Uterus (tissue), 4 donors: ENCODE measurements around the gene KCNJ15. TPM values are rescaled to one million over a fixed set of nuclear protein-coding genes. Genes with fewer than 3 reads are reported as not detected.

ENCODE experiments used
- DNase-seq, 2 donors: peaks; one replicate each; pipeline ENCODE4 v3.0.0-alpha.2; 2019 to 2020
- H3K27ac ChIP-seq, 2 donors: fragments of 200-600 bp; sonication (generic); 1 replicate in 1 of 2; 2 replicates in 1 of 2; pipeline ENCODE4 v1.5.1; 2016 to 2018
- H3K27me3 ChIP-seq, 2 donors: fragments of 200-600 bp; sonication (generic); one replicate each; pipeline ENCODE4 v1.5.1; 2018 to 2019; ENCODE audit warnings: control low read depth in 1 of 2
- H3K36me3 ChIP-seq, 2 donors: fragments of 200-600 bp; sonication (generic); one replicate each; pipeline ENCODE4 v1.5.1; 2019; ENCODE audit warnings: control low read depth in 1 of 2
- H3K4me1 ChIP-seq, 2 donors: fragments of 200-600 bp; sonication (generic); one replicate each; pipeline ENCODE4 v1.5.1; 2018 to 2019; ENCODE audit warnings: control low read depth in 1 of 2
- H3K4me3 ChIP-seq, 2 donors: fragments of 200-600 bp; sonication (generic); 1 replicate in 1 of 2; 2 replicates in 1 of 2; pipeline ENCODE4 v1.5.1; 2018 to 2019; ENCODE audit warnings: mild to moderate bottlenecking in 1 of 2
- H3K9me3 ChIP-seq, 2 donors: fragments of 200-600 bp; sonication (generic); one replicate each; pipeline ENCODE4 v1.5.1; 2019; ENCODE audit warnings: control low read depth in 1 of 2
- CTCF ChIP-seq, 4 experiments: fragments of 200-600 bp in 2 of 4; fragments of 450-650 bp in 2 of 4; sonication (generic) in 2 of 4; IDR thresholded peaks; one replicate each; pipeline ENCODE4 v1.5.1; 2016 to 2019; ENCODE audit warnings: antibody characterized with exemption in 4 of 4, mild to moderate bottlenecking in 2 of 4, moderate library complexity in 1 of 4
- POLR2A ChIP-seq, 2 donors: fragments of 450-650 bp; IDR thresholded peaks; one replicate each; pipeline ENCODE4 v1.6.1; 2016; ENCODE audit warnings: antibody characterized with exemption in 2 of 2, mild to moderate bottlenecking in 1 of 2, moderate library complexity in 1 of 2
- intact Hi-C: fragments of 100-400 bp; cut with DNase I; formaldehyde crosslinking; loops from one replicate; pipeline ENCODE4 v1.15.1; 2023; ENCODE audit warnings: low total_unique reads
- total RNA-seq, 4 donors: library from RNA; depleted of rRNA in 3 of 4; stranded (reverse); fragments of >200 nt in 3 of 4; gene quantifications; one replicate each; pipeline versions ENCODE4 v1.1.0 to v1.2.4, GENCODE V29; 2014 to 2023
- donor health status: DM: yes; HTN: yes; CAD: no.

KCNJ15 gene
- total RNA-seq, 4 donors from 2014 or later = 0.21 to 1.1 (median 0.28) TPM

- no peak overlapping the region for H3K4me3 ChIP-seq
- no peaks in the 10 kb centered on the region for H3K9me3 ChIP-seq
- H3K27me3 ChIP-seq = no peaks in the 10 kb centered on the region
- H3K36me3 ChIP-seq = no peaks in the 10 kb centered on the region
- DNase-seq = no peak
- no peaks in the 10 kb centered on the region for H3K4me1 ChIP-seq
- no peak overlapping the region for H3K27ac ChIP-seq
- intact Hi-C loops = no loop called here
- TF ChIP-seq POLR2A (IDR thresholded peaks at IDR 0.05) = no peak
These were observed 876 bp downstream of the KCNJ15 start for GRCh38 chr21:38257667-38258066.

DNA sequence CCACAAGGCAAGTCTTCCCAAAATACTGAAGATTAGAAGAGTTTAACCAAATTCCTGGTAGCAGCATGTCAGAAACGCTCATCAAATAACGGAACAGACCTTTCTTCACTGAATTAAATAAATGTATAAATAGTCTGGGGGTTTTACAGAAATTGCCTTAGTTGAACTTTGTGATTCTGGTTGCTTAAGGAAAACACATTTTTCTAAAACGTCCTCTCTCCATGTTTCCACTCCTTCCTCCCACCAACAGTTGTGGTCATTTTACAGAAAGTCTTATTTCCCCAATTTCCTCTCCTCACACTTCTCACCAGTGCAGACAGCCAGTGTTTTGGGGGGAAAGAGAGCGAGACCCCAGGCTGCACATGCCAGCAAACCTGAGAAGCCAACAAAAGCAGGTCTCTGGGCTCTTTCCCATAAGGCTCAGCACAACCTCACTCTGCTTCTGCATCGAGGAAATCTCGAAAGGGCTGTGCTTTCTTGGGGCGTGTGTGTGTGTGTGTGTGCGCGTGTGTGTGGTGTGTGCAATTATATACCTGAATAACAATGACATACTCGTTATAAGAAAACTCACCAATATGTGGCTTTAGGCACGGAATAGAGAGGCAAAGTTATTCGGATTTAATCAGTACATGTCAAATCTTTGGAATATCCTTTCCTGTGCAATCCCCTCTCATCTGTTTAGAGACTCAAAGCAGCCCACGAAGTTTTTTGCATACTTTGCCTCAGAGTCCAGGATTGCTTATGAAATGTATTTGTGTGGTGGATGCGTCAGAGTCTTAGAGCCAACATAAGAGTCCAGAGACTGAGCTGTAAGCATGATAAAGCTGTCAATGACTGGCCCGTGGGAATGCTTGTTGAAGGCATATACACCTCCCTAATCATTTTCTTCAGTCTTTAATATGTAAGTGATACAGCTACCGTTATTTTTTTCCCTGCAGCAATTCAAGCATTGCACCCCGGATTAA, 2.0 kb downstream of the KCNJ15 start:
- Histone ChIP-seq H3K4me3 (no peak overlapping the region), H3K27ac (no peak overlapping the region)

GRCh38 chr21:38259665-38260064, 2.9 kb downstream of the KCNJ15 start:
- H3K4me3 ChIP-seq = no peak overlapping the region
- H3K36me3 ChIP-seq = no peaks in the 10 kb centered on the region
- H3K27me3 ChIP-seq = no peaks in the 10 kb centered on the region
- H3K27ac ChIP-seq = no peak overlapping the region
- no peak for TF ChIP-seq CTCF (IDR thresholded peaks at IDR 0.05)
- no peak for TF ChIP-seq POLR2A (IDR thresholded peaks at IDR 0.05)
- DNase-seq = no peak
- no peaks in the 10 kb centered on the region for H3K4me1 ChIP-seq
- H3K9me3 ChIP-seq = no peaks in the 10 kb centered on the region
- intact Hi-C loops = no loop called here

More for the DNA sequence above, 2.0 kb downstream of the KCNJ15 start:
- TF ChIP-seq POLR2A (IDR thresholded peaks at IDR 0.05) (no peak), CTCF (IDR thresholded peaks at IDR 0.05) (no peak)
- no peak for DNase-seq
- intact Hi-C loops = no loop called here
- Histone ChIP-seq H3K27me3 (no peaks in the 10 kb centered on the region), H3K36me3 (no peaks in the 10 kb centered on the region), H3K4me1 (no peaks in the 10 kb centered on the region), H3K9me3 (no peaks in the 10 kb centered on the region)

GRCh38 chr21:38260426-38260825, 3.6 kb downstream of the KCNJ15 start:
- H3K4me3 ChIP-seq = no peak overlapping the region
- TF ChIP-seq POLR2A (IDR thresholded peaks at IDR 0.05) = no peak
- TF ChIP-seq CTCF (IDR thresholded peaks at IDR 0.05) = no peak
- H3K9me3 ChIP-seq = no peaks in the 10 kb centered on the region
- H3K27me3 ChIP-seq = no peaks in the 10 kb centered on the region
- H3K27ac ChIP-seq = no peak overlapping the region
- intact Hi-C loops = no loop called here
- DNase-seq = no peak
- H3K4me1 ChIP-seq = no peaks in the 10 kb centered on the region
- no peaks in the 10 kb centered on the region for H3K36me3 ChIP-seq

DNA sequence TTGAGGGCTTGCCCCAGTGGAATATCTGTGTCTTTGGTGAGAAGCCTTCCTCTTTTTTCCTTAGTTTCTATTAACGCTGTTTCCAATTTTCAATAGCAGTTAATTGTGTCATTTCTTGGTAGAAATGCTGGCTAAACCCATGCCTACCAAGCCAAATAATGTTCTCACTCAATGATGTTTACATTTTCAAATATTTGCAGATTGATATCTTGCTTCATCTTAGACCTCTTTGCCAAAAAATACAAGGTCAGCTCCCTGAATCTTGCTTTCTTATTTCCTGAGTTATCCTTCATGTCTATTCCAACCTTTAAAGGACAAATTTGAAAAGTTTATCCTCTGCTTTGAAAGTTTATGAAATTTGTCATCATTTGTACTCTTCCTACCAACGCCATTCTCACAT, 5.1 kb downstream of the KCNJ15 start:
- no peak for DNase-seq
- Histone ChIP-seq H3K4me3 (no peak overlapping the region), H3K4me1 (no peaks in the 10 kb centered on the region), H3K27me3 (no peaks in the 10 kb centered on the region), H3K9me3 (no peaks in the 10 kb centered on the region), H3K27ac (no peak overlapping the region), H3K36me3 (no peaks in the 10 kb centered on the region)
- intact Hi-C loops = no loop called here
- TF ChIP-seq CTCF (IDR thresholded peaks at IDR 0.05) (no peak), POLR2A (IDR thresholded peaks at IDR 0.05) (no peak)
